ENCODE measurements around the gene H1-8. TPM values are rescaled to one million over a fixed set of nuclear protein-coding genes. Genes with fewer than 3 reads are reported as not detected.

The H1-8 gene
- total and polyA plus RNA-seq, 3 experiments from 2014 or later: not detected

GRCh38 chr3:129556890-129557547 lies 14.0 kb downstream of the H1-8 start:
- POLR2A ChIA-PET: interaction anchor here (0.6 kb wide), 1 partner anchor 67 kb away, joined by 3 read pairs; no protein-coding TSS in a partner anchor
- DNase-seq: no peak
- Histone ChIP-seq H3K27me3 (ENCODE audit: insufficient read depth, low read length, poor library complexity, severe bottlenecking) (no peaks in the 10 kb centered on the region), H3K9me3 (ENCODE audit: low read length) (no peaks in the 10 kb centered on the region), H3K4me3 (ENCODE audit: low read length) (no peak overlapping the region), H3K27ac (ENCODE audit: low read depth, low read length) (no peak overlapping the region), H3K36me3 (ENCODE audit: insufficient read depth, low read length) (no peaks in the 10 kb centered on the region), H3K4me1 (ENCODE audit: insufficient read depth, low read length) (peaks cover 21% of the 10 kb centered on the region)
- Mint-ChIP-seq H3K36me3 (peaks cover 2 to 29% (median 13%) of the 10 kb centered on the region in 3 donors), H3K27me3 (peaks cover 0 to 3% of the 10 kb centered on the region in 2 donors), H3K9me3 (no peaks in the 10 kb centered on the region), H3K4me3 (no peak overlapping the region), H3K27ac (peak overlapping the region in 3 of 8 donors; percentile 36 to 81 (median 57)), H3K4me1 (peaks cover 32 to 38% (median 38%) of the 10 kb centered on the region in 3 donors)
- CTCF ChIA-PET: interaction anchor here (1.2 kb wide), 1 partner anchor 71 kb away, joined by 6 read pairs; no protein-coding TSS in a partner anchor

GRCh38 chr3:129557548-129557894 lies 14.5 kb downstream of the H1-8 start:
- Histone ChIP-seq H3K9me3 (ENCODE audit: low read length) (no peaks in the 10 kb centered on the region), H3K4me3 (ENCODE audit: low read length) (no peak overlapping the region), H3K27me3 (ENCODE audit: insufficient read depth, low read length, poor library complexity, severe bottlenecking) (no peaks in the 10 kb centered on the region), H3K36me3 (ENCODE audit: insufficient read depth, low read length) (no peaks in the 10 kb centered on the region), H3K27ac (ENCODE audit: low read depth, low read length) (no peak overlapping the region), H3K4me1 (ENCODE audit: insufficient read depth, low read length) (peaks cover 21% of the 10 kb centered on the region)
- DNase-seq: no peak
- Mint-ChIP-seq H3K9me3 (no peaks in the 10 kb centered on the region), H3K4me3 (peak overlapping the region in 4 of 7 donors; percentile 30 to 76 (median 56)), H3K36me3 (peaks cover 2 to 32% (median 13%) of the 10 kb centered on the region in 3 donors), H3K27ac (peak overlapping the region in 7 of 8 donors; percentile 86 to 97 (median 90)), H3K27me3 (peaks cover 0 to 3% of the 10 kb centered on the region in 2 donors), H3K4me1 (peaks cover 32 to 37% (median 37%) of the 10 kb centered on the region in 3 donors)
- POLR2A ChIA-PET: interaction anchor here (0.6 kb wide), 1 partner anchor 68 kb away, joined by 3 read pairs; no protein-coding TSS in a partner anchor
- CTCF ChIA-PET: interaction anchor here (1.1 to 1.2 kb wide), 2 partner anchors 68 to 70 kb away, joined by 4 to 6 read pairs; no protein-coding TSS in a partner anchor

DNA sequence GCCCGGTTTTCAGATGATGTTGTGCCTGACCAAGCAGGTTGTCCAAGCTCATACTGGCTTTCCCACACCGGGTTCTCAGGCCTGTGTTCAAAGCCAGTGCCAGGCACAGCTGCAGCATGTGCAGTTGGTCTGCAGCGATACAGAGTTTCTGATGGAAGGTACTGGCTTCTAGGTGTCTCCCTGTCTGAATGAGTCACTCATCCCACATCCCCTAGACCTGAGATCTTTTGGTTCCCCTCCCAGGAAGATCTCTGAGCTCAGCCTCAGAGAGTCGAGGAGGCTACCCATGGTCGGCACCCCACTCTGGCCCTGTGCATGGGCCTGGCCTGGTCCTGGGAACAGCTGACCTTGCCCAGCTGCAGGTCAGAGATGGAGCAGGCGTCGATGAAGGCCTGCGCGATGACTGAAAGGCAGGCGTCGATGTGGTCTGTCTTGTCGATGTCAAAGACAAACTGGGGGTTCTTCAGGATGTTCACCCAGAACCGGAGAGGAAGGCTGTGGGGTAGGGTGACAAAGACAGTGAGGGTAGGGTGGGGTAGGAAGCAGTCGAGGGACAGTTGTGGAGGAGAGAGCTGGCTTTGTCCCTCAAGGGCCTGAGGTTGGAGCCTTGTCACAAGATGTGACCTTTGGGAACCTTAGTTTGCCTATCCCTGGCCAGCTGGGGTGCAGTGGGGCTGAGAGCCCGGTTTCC lies 15.3 kb downstream of the H1-8 start:
- H3K9me3 ChIP-seq (ENCODE audit: low read length): no peaks in the 10 kb centered on the region
- Mint-ChIP-seq H3K9me3 (no peaks in the 10 kb centered on the region), H3K4me1 (peaks cover 28 to 34% (median 32%) of the 10 kb centered on the region in 3 donors), H3K4me3 (peak overlapping the region in 6 of 7 donors; percentile 17 to 76 (median 44)), H3K27ac (peak overlapping the region; percentile 44 to 97 (median 90)), H3K27me3 (peaks cover 0 to 2% of the 10 kb centered on the region in 2 donors), H3K36me3 (peaks cover 2 to 36% (median 13%) of the 10 kb centered on the region in 3 donors)
- CTCF ChIA-PET: interaction anchor here (1.1 to 1.2 kb wide), 2 partner anchors 68 to 70 kb away, joined by 4 to 6 read pairs; no protein-coding TSS in a partner anchor
- H3K27ac ChIP-seq (ENCODE audit: low read depth, low read length): peak overlapping the region; percentile 38
- DNase-seq: peak in 1 of 5 donors; percentile 43
- H3K4me3 ChIP-seq (ENCODE audit: low read length): no peak overlapping the region
- H3K27me3 ChIP-seq (ENCODE audit: insufficient read depth, low read length, poor library complexity, severe bottlenecking): no peaks in the 10 kb centered on the region
- peaks cover 21% of the 10 kb centered on the region for H3K4me1 ChIP-seq (ENCODE audit: insufficient read depth, low read length)
- H3K36me3 ChIP-seq (ENCODE audit: insufficient read depth, low read length): no peaks in the 10 kb centered on the region
- POLR2A ChIA-PET: interaction anchor here (1.4 kb wide), 1 partner anchor 19 kb away, joined by 9 read pairs; no protein-coding TSS in a partner anchor

DNA sequence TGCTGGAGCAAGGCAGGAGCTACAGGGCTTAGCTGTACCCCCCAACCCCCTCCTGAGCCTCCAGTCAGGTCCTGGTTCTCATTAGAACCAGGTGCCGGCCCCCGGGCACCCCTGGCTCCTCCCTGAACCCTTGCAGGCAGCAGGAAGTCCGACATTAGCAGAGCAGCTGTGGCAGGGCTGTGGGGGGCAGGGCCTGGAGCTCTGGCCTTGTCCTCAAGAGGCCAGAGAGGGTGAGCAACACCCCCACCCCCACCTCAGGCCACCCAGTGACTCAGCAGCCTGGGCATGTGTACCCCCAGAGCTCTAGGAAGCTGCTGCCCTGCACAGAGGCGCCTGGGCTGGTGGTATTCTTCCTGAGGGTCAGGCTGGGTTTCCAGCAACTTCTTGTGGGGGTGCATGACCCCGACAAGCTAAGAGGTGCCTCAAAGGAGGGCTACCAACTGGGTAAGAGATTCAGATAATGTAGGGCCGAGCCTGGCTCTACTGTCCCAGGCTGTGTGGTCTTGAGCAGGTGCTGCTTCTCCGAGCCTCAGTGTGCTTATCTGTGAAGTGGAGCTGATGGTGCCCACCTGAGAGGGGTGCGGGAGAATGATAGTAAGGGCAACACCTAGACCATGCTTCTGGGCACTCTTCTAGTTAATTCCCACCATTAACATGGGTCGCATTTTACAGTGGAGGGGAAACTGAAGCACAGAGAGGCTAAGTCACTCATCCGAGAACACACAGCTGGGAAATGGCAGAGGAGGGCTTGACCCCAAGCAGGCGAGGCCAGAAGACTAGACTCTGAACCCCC lies 16.0 kb downstream of the H1-8 start:
- DNase-seq: no peak
- ChIA-PET CTCF (no interaction called here), POLR2A (interaction anchor here (1.4 kb wide), 1 partner anchor 18 kb away, joined by 9 read pairs; no protein-coding TSS in a partner anchor)
- Histone ChIP-seq H3K27ac (ENCODE audit: low read depth, low read length) (no peak overlapping the region), H3K9me3 (ENCODE audit: low read length) (no peaks in the 10 kb centered on the region), H3K36me3 (ENCODE audit: insufficient read depth, low read length) (no peaks in the 10 kb centered on the region), H3K27me3 (ENCODE audit: insufficient read depth, low read length, poor library complexity, severe bottlenecking) (no peaks in the 10 kb centered on the region), H3K4me3 (ENCODE audit: low read length) (no peak overlapping the region), H3K4me1 (ENCODE audit: insufficient read depth, low read length) (peaks cover 21% of the 10 kb centered on the region)
- Mint-ChIP-seq H3K27me3 (peaks cover 0 to 2% of the 10 kb centered on the region in 2 donors), H3K9me3 (no peaks in the 10 kb centered on the region), H3K36me3 (peaks cover 2 to 41% (median 13%) of the 10 kb centered on the region in 3 donors), H3K4me1 (peaks cover 24 to 27% (median 26%) of the 10 kb centered on the region in 3 donors), H3K27ac (peak overlapping the region in 7 of 8 donors; percentile 72 to 91 (median 90)), H3K4me3 (peak overlapping the region in 2 of 7 donors; percentile 46 to 66)

- ChIA-PET CTCF (no interaction called here), POLR2A (interaction anchor here (1.4 kb wide), 1 partner anchor 17 kb away, joined by 9 read pairs; no protein-coding TSS in a partner anchor)
Measured at GRCh38 chr3:129559565-129560079, 16.6 kb downstream of the H1-8 start.

GRCh38 chr3:129560269-129560787 lies 17.4 kb downstream of the H1-8 start:
- Histone ChIP-seq H3K36me3 (ENCODE audit: insufficient read depth, low read length) (no peaks in the 10 kb centered on the region), H3K9me3 (ENCODE audit: low read length) (no peaks in the 10 kb centered on the region), H3K4me1 (ENCODE audit: insufficient read depth, low read length) (peaks cover 21% of the 10 kb centered on the region), H3K27ac (ENCODE audit: low read depth, low read length) (no peak overlapping the region), H3K4me3 (ENCODE audit: low read length) (no peak overlapping the region), H3K27me3 (ENCODE audit: insufficient read depth, low read length, poor library complexity, severe bottlenecking) (no peaks in the 10 kb centered on the region)
- peaks cover 15 to 18% (median 17%) of the 10 kb centered on the region in 3 donors for H3K4me1 Mint-ChIP-seq
- peak overlapping the region in 1 of 7 donors; percentile 56 for H3K4me3 Mint-ChIP-seq
- H3K27me3 Mint-ChIP-seq: peaks cover 0 to 2% of the 10 kb centered on the region in 2 donors
- no peak for DNase-seq
- peaks cover 2 to 44% (median 13%) of the 10 kb centered on the region in 3 donors for H3K36me3 Mint-ChIP-seq
- H3K9me3 Mint-ChIP-seq: no peaks in the 10 kb centered on the region
- H3K27ac Mint-ChIP-seq: peak overlapping the region in 6 of 8 donors; percentile 1 to 87 (median 54)
- ChIA-PET CTCF (no interaction called here), POLR2A (no interaction called here)

More at GRCh38 chr3:129559565-129560079, 16.6 kb downstream of the H1-8 start:
- no peak overlapping the region for H3K27ac ChIP-seq (ENCODE audit: low read depth, low read length)
- H3K9me3 ChIP-seq (ENCODE audit: low read length): no peaks in the 10 kb centered on the region
- H3K4me1 Mint-ChIP-seq: peaks cover 18 to 21% (median 20%) of the 10 kb centered on the region in 3 donors
- H3K4me3 Mint-ChIP-seq: no peak overlapping the region
- H3K27me3 ChIP-seq (ENCODE audit: insufficient read depth, low read length, poor library complexity, severe bottlenecking): no peaks in the 10 kb centered on the region
- H3K4me1 ChIP-seq (ENCODE audit: insufficient read depth, low read length): peaks cover 21% of the 10 kb centered on the region
- peak overlapping the region in 4 of 8 donors; percentile 45 to 72 (median 61) for H3K27ac Mint-ChIP-seq
- no peak overlapping the region for H3K4me3 ChIP-seq (ENCODE audit: low read length)
- no peak for DNase-seq
- H3K9me3 Mint-ChIP-seq: no peaks in the 10 kb centered on the region
- peaks cover 2 to 42% (median 13%) of the 10 kb centered on the region in 3 donors for H3K36me3 Mint-ChIP-seq
- peaks cover 0 to 2% of the 10 kb centered on the region in 2 donors for H3K27me3 Mint-ChIP-seq
- H3K36me3 ChIP-seq (ENCODE audit: insufficient read depth, low read length): no peaks in the 10 kb centered on the region
